Dermis microvascular lymphatic vessel endothelial cell (primary cell): ENCODE results near the gene OR51B2. TPM values are rescaled to one million over a fixed set of nuclear protein-coding genes. Genes with fewer than 3 reads are reported as not detected.
"Not testable (repeated sequence)": the region's sequence is repeated elsewhere in the genome, so short reads cannot be mapped to it uniquely, and the experiment has no call there.

Source experiments
- DNase-seq, 2 donors: peaks; one replicate each; pipeline versions ENCODE4 v3.0.0 to v3.0.0-alpha.2; 2010; ENCODE audit warnings: low read depth in 2 of 2
- total RNA-seq: library from RNA; depleted of rRNA; stranded (reverse); fragments of >200 nt; gene quantifications from 2 replicates; pipeline ENCODE4 v1.2.1, GENCODE V29; 2014

Gene OR51B2
- not detected in 2 replicates for total RNA-seq

- DNase-seq = no peak
Observed at GRCh38 chr11:5324197-5324596, at the start of gene OR51B2. Gene OR51B2 (minus strand): TSS chr11:5324297. CDS start chr11:5324297, 0 bp downstream.

GRCh38 chr11:5369789-5370188, 45.7 kb upstream of the OR51B2 start:
- DNase-seq = peak; percentile 7 to 58

- no peak for DNase-seq
Observed at GRCh38 chr11:5368502-5369043, 44.5 kb upstream of the OR51B2 start.

GRCh38 chr11:5367448-5368074, 43.5 kb upstream of the OR51B2 start:
- DNase-seq = peak; percentile 56 to 94

- DNase-seq = peak in 1 of 2 donors; percentile 3
Observed at GRCh38 chr11:5366856-5367255, 42.8 kb upstream of the OR51B2 start.

GRCh38 chr11:5366365-5366764, 42.3 kb upstream of the OR51B2 start:
- not testable (repeated sequence) for DNase-seq

- DNase-seq = peak; percentile 18 to 49
Observed at GRCh38 chr11:5364214-5364613, 40.1 kb upstream of the OR51B2 start.

- no peak for DNase-seq
Observed at GRCh38 chr11:5363679-5364078, 39.6 kb upstream of the OR51B2 start.

- DNase-seq = no peak
Observed at GRCh38 chr11:5362017-5362625, 38.0 kb upstream of the OR51B2 start.

- DNase-seq = not testable (repeated sequence)
Observed at GRCh38 chr11:5356031-5356430, 31.9 kb upstream of the OR51B2 start.

- no peak for DNase-seq
Observed at GRCh38 chr11:5351208-5351607, 27.1 kb upstream of the OR51B2 start, which contains the start of gene OR51B6. Gene OR51B6 (plus strand): TSS chr11:5351508. CDS start chr11:5351508, 0 bp downstream.

GRCh38 chr11:5349550-5349949, 25.5 kb upstream of the OR51B2 start:
- DNase-seq = no peak

GRCh38 chr11:5348551-5349194, 24.6 kb upstream of the OR51B2 start:
- DNase-seq = no peak

GRCh38 chr11:5345831-5346230, 21.7 kb upstream of the OR51B2 start:
- DNase-seq = no peak

GRCh38 chr11:5343474-5344335, 19.6 kb upstream of the OR51B2 start, which contains the start of gene OR51B5:
Gene OR51B5 (minus strand): TSS chr11:5343524. CDS start chr11:5343524, 0 bp downstream.
- DNase-seq = no peak

- DNase-seq = no peak
Observed at GRCh38 chr11:5339771-5340322, 15.8 kb upstream of the OR51B2 start.

- not testable (repeated sequence) for DNase-seq
Observed at GRCh38 chr11:5337253-5337652, 13.2 kb upstream of the OR51B2 start.

GRCh38 chr11:5336331-5336730, 12.2 kb upstream of the OR51B2 start:
- no peak for DNase-seq

GRCh38 chr11:5335170-5335569, 11.1 kb upstream of the OR51B2 start:
- DNase-seq = no peak

- DNase-seq = no peak
Observed at GRCh38 chr11:5317292-5317691, 6.8 kb downstream of the OR51B2 start.
